Vagina (tissue), 2 donors: Measurements from ENCODE around the gene VEGFD.

ENCODE experiments used
- CTCF ChIP-seq, 3 experiments: fragments of 450-650 bp in 2 of 3; fragments of 200-600 bp in 1 of 3; sonication (generic) in 1 of 3; IDR thresholded peaks; one replicate each; pipeline ENCODE4 v1.5.1; 2017 to 2019; ENCODE audit warnings: antibody characterized with exemption in 3 of 3, mild to moderate bottlenecking in 2 of 3, moderate library complexity in 2 of 3
- POLR2A ChIP-seq, 2 donors: fragments of 450-650 bp; IDR thresholded peaks; one replicate each; pipeline ENCODE4 v1.6.1; 2017; ENCODE audit warnings: antibody characterized with exemption in 2 of 2, mild to moderate bottlenecking in 2 of 2, moderate library complexity in 2 of 2

GRCh38 chrX:15430076-15430475, 45.9 kb upstream of the VEGFD start:
- TF ChIP-seq CTCF (IDR thresholded peaks at IDR 0.05) (no peak), POLR2A (IDR thresholded peaks at IDR 0.05) (no peak)
